Lower leg skin (tissue), 4 donors: ENCODE results near the gene FBXL13. TPM values are rescaled to one million over a fixed set of nuclear protein-coding genes. Genes with fewer than 3 reads are reported as not detected.

Source experiments
- DNase-seq, 2 donors: peaks; one replicate each; pipeline ENCODE4 v3.0.0-alpha.2; 2019; ENCODE audit warnings: low spot score in 2 of 2
- H3K4me3 ChIP-seq: fragments of 200-600 bp; sonication (generic); 2 replicates; pipeline ENCODE4 v1.5.1; 2017; ENCODE audit warnings: mild to moderate bottlenecking, low read depth; ENCODE audit not compliant: poor library complexity, severe bottlenecking
- CTCF ChIP-seq, 3 donors: fragments of 450-650 bp; IDR thresholded peaks; one replicate each; pipeline ENCODE4 v1.5.1; 2016; ENCODE audit warnings: antibody characterized with exemption in 3 of 3, mild to moderate bottlenecking in 3 of 3, moderate library complexity in 2 of 3
- POLR2A ChIP-seq, 2 donors: fragments of 450-650 bp; IDR thresholded peaks; one replicate each; pipeline ENCODE4 v1.6.1; 2016 to 2017; ENCODE audit warnings: antibody characterized with exemption in 2 of 2, mild to moderate bottlenecking in 1 of 2, moderate library complexity in 1 of 2
- WGBS, 2 donors: methylation state at CpG; one replicate each; pipeline ENCODE4 v1.1.5; 2018; 5-methylcytosine and 5-hydroxymethylcytosine counted together
- intact Hi-C: fragments of 100-400 bp; cut with DNase I; formaldehyde crosslinking; loops from one replicate; pipeline ENCODE4 v1.15.0; 2023; ENCODE audit warnings: low total_unique reads
- total RNA-seq, 4 donors: library from RNA; depleted of rRNA; stranded (reverse); fragments of >200 nt; gene quantifications; one replicate each; pipeline ENCODE4 v1.1.0, GENCODE V29; 2016

FBXL13 gene
- total RNA-seq, 4 donors from 2014 or later, result 0.78 to 1.5 (median 1.1) TPM; not detected in 1

GRCh38 chr7:102917436-102918353 is 156.9 kb downstream of the FBXL13 start:
- no peak for DNase-seq
- no peak overlapping the region for H3K4me3 ChIP-seq
- TF ChIP-seq POLR2A (IDR thresholded peaks at IDR 0.05) (no peak), CTCF (IDR thresholded peaks at IDR 0.05) (no peak)
- intact Hi-C loops, result no loop called here
- WGBS, 2 donors, result 70 to 73% methylated on average over 5 of the region's 5 CpGs

- no peak for TF ChIP-seq POLR2A (IDR thresholded peaks at IDR 0.05)
- TF ChIP-seq CTCF (IDR thresholded peaks at IDR 0.05), result no peak
- DNase-seq, result no peak
- no peak overlapping the region for H3K4me3 ChIP-seq
- intact Hi-C loops, result no loop called here
Observed at GRCh38 chr7:102916881-102917280, 157.7 kb downstream of the FBXL13 start.

DNA sequence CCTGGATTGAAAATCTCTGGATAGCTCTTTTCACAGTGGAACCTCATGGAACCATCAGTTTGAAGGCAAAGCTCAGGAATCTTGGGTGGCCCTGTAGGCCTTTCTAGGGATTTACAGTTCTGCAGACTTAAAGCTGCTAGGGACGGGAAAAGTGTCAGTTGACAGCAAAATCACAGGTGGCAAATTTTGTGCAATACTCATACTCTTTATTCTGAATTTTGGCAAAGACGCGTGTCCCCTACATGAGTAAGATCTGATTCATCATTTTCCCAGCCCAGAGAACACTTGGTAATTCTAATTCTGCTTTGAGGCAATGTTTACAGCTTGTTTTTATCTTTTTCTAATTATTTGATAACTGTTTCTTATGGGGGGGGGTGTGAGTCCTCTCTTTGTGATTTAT is 158.2 kb downstream of the FBXL13 start:
- no peak for TF ChIP-seq POLR2A (IDR thresholded peaks at IDR 0.05)
- no peak for TF ChIP-seq CTCF (IDR thresholded peaks at IDR 0.05)
- DNase-seq, result no peak
- intact Hi-C loops, result no loop called here
- WGBS, 2 donors, result 64 to 79% methylated on average over 3 of the region's 3 CpGs
- H3K4me3 ChIP-seq, result no peak overlapping the region

DNA sequence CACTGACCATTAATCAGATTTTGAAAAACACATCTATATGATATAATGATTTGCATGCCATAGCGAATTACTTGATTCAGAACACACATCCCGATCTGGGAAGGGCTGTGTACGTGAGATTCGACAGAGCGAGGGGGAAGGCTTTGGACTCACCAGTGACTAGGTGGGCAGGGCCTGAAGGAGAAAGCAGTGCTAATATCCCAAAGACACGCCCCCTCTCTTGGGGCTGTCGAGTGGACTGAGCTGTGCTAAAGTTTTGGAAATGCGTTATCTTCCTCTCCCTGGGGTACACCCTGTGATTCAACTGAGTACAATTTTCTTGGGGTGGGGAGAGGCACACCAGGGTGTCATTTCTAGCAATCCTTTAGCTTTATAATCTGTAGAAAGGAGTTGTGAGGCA is 160.0 kb downstream of the FBXL13 start:
- no peak overlapping the region for H3K4me3 ChIP-seq
- TF ChIP-seq POLR2A (IDR thresholded peaks at IDR 0.05), result no peak
- no peak for TF ChIP-seq CTCF (IDR thresholded peaks at IDR 0.05)
- intact Hi-C loops, result no loop called here
- 63 to 73% methylated on average over 8 of the region's 8 CpGs for WGBS, 2 donors
- no peak for DNase-seq

- no peak for DNase-seq
- no peak for TF ChIP-seq POLR2A (IDR thresholded peaks at IDR 0.05)
- no peak for TF ChIP-seq CTCF (IDR thresholded peaks at IDR 0.05)
- H3K4me3 ChIP-seq, result no peak overlapping the region
Observed at GRCh38 chr7:102913826-102914225, 160.8 kb downstream of the FBXL13 start.

More at GRCh38 chr7:102913826-102914225, 160.8 kb downstream of the FBXL13 start:
- WGBS, 2 donors, result 69 to 75% methylated on average over 9 of the region's 9 CpGs
- intact Hi-C loops, result no loop called here
